HCT116 (cell line): ENCODE data around the gene SEBOX. TPM values are rescaled to one million over a fixed set of nuclear protein-coding genes. Genes with fewer than 3 reads are reported as not detected.

Experiments used
- ATAC-seq: fragments of 200-7000 bp; cut with Tn5 transposase; 2 replicates; pipeline ENCODE4 v1.9.1; 2020; ENCODE audit warnings: mild to moderate bottlenecking, moderate library complexity
- BruUV-seq: library from RNA; stranded (reverse); fragments of 400-500 nt; replicated peaks from 2 replicates; lab custom pipeline; 2021; lab: Mats Ljungman, UMichigan
- CTCF ChIA-PET: fragments of 300-600 bp; sonication (Branson Sonifier 250); formaldehyde crosslinking; loops from one replicate; lab custom pipeline; 2021; ENCODE audit warnings: antibody characterized with exemption; lab: Charles Lee
- POLR2A ChIA-PET: fragments of 300-600, 350-600 bp; sonication (Branson Sonifier 250); formaldehyde crosslinking; loops from one replicate; lab custom pipeline; 2021; ENCODE audit warnings: antibody characterized with exemption; lab: Charles Lee
- RAD21 ChIA-PET, 2 experiments: fragments of 300-600 bp; sonication (Branson Sonifier 250); formaldehyde crosslinking; loops; one replicate each; lab custom pipeline; 2023; ENCODE audit warnings: low total read pairs in 2 of 2; ENCODE audit not compliant: uncharacterized antibody in 2 of 2, unreplicated experiment in 2 of 2, low non-redundant PET in 1 of 2; lab: Charles Lee
- DNase-seq: peaks from one replicate; pipeline ENCODE4 v3.0.0-alpha.2; 2010; ENCODE audit warnings: low read depth, low spot score
- H2AFZ ChIP-seq: fragments of 200-600 bp; shearing (Covaris generic), sonication (generic); 2 replicates; pipeline ENCODE4 v1.6.1; 2017; ENCODE audit warnings: low read depth, mixed run types, mixed read lengths, antibody characterized with exemption, low read length; ENCODE audit not compliant: poor library complexity, severe bottlenecking
- H3K27ac ChIP-seq: 2 replicates; pipeline ENCODE4 v1.5.1; 2012; ENCODE audit warnings: low read depth, low read length
- H3K27me3 ChIP-seq: fragments of 200-600 bp; sonication (generic); 2 replicates; pipeline ENCODE4 v1.6.1; 2016; ENCODE audit warnings: mixed run types, low read length, mixed read lengths; ENCODE audit not compliant: insufficient read depth
- H3K36me3 ChIP-seq, 2 experiments: fragments of 200-500 bp in 1 of 2; fragments of 200-600 bp in 1 of 2; sonication (Bioruptor generic) in 1 of 2; sonication (generic) in 1 of 2; 2 replicates each; pipeline versions ENCODE4 v1.5.1 to v1.6.1; 2014 to 2016; ENCODE audit warnings: low read length in 2 of 2, inconsistent platforms in 1 of 2, mixed read lengths in 1 of 2, mixed run types in 1 of 2; ENCODE audit not compliant: insufficient read depth in 2 of 2, control insufficient read depth in 1 of 2
- H3K4me1 ChIP-seq, 2 experiments: fragments of 200-600 bp in 1 of 2; sonication (generic) in 1 of 2; 2 replicates each; pipeline versions ENCODE4 v1.5.1 to v1.6.1; 2012 to 2017; ENCODE audit warnings: low read length in 2 of 2, inconsistent platforms in 1 of 2, mild to moderate bottlenecking in 1 of 2, mixed read lengths in 1 of 2, mixed run types in 1 of 2, moderate library complexity in 1 of 2; ENCODE audit not compliant: insufficient read depth in 2 of 2, control insufficient read depth in 1 of 2
- H3K4me2 ChIP-seq: fragments of 200-600 bp; sonication (generic); 2 replicates; pipeline ENCODE4 v1.6.1; 2017; ENCODE audit warnings: mixed run types, low read length, mixed read lengths
- H3K4me3 ChIP-seq, 2 experiments: fragments of 200-600 bp in 1 of 2; sonication (generic) in 1 of 2; replicated peaks in 1 of 2; 2 replicates each; pipeline ENCODE4 v1.5.1; 2011 to 2016; ENCODE audit warnings: low read length in 2 of 2, control low read depth in 1 of 2, low read depth in 1 of 2, mild to moderate bottlenecking in 1 of 2, mixed read lengths in 1 of 2, mixed run types in 1 of 2
- H3K79me2 ChIP-seq: fragments of 200-600 bp; sonication (generic); 2 replicates; pipeline ENCODE4 v1.6.1; 2017; ENCODE audit warnings: mild to moderate bottlenecking, mixed run types, low read length, moderate library complexity, mixed read lengths; ENCODE audit not compliant: insufficient read depth
- H3K9ac ChIP-seq: fragments of 200-600 bp; sonication (generic); 2 replicates; pipeline ENCODE4 v1.6.1; 2016; ENCODE audit warnings: low read length, mixed read lengths
- H3K9me2 ChIP-seq: fragments of 200-600 bp; sonication (generic), shearing (Covaris generic); 2 replicates; pipeline ENCODE4 v1.6.1; 2017; ENCODE audit warnings: mixed run types, mild to moderate bottlenecking, moderate library complexity; ENCODE audit not compliant: insufficient read depth
- H3K9me3 ChIP-seq, 2 experiments: fragments of 200-500 bp in 1 of 2; fragments of 200-600 bp in 1 of 2; sonication (Bioruptor generic) in 1 of 2; sonication (generic) in 1 of 2; 2 replicates each; pipeline ENCODE4 v1.6.1; 2014 to 2017; ENCODE audit warnings: low read length in 2 of 2, mixed read lengths in 2 of 2, inconsistent platforms in 1 of 2, low read depth in 1 of 2, mild to moderate bottlenecking in 1 of 2, mixed run types in 1 of 2, moderate library complexity in 1 of 2; ENCODE audit not compliant: control insufficient read depth in 1 of 2, insufficient read depth in 1 of 2
- H4K20me1 ChIP-seq: fragments of 200-600 bp; sonication (generic), shearing (Covaris generic); 2 replicates; pipeline ENCODE4 v1.6.1; 2017; ENCODE audit warnings: mixed run types, mild to moderate bottlenecking, moderate library complexity; ENCODE audit not compliant: insufficient read depth
- CBX3 ChIP-seq: IDR thresholded peaks from 2 replicates; pipeline ENCODE4 v1.6.1; 2012; ENCODE audit warnings: low read depth
- CEBPB ChIP-seq: IDR thresholded peaks from 2 replicates; pipeline ENCODE4 v1.6.1; 2012; ENCODE audit warnings: low read depth
- CTCF ChIP-seq, 3 experiments: fragments of 200-600 bp in 1 of 3; sonication (generic) in 1 of 3; IDR thresholded peaks in 2 of 3; conservative IDR thresholded peaks in 1 of 3; 2 replicates each; pipeline ENCODE4 v1.5.1; 2012 to 2017; ENCODE audit warnings: low read depth in 2 of 3, low read length in 2 of 3, antibody characterized with exemption in 1 of 3, borderline replicate concordance in 1 of 3, control low read depth in 1 of 3, mild to moderate bottlenecking in 1 of 3, mixed read lengths in 1 of 3, mixed run types in 1 of 3, moderate library complexity in 1 of 3; ENCODE audit not compliant: insufficient read depth in 1 of 3
- EGR1 ChIP-seq: IDR thresholded peaks from 2 replicates; pipeline ENCODE4 v1.6.1; 2012; ENCODE audit warnings: low read depth
- ELF1 ChIP-seq: IDR thresholded peaks from 2 replicates; pipeline ENCODE4 v1.6.1; 2012; ENCODE audit warnings: low read depth, borderline replicate concordance
- EZH2 ChIP-seq: fragments of 200-600 bp; sonication (generic); IDR thresholded peaks from 2 replicates; pipeline ENCODE4 v1.6.1; 2017; ENCODE audit warnings: antibody characterized with exemption, mixed run types
- EZH2phosphoT487 ChIP-seq: fragments of 200-600 bp; IDR thresholded peaks from 2 replicates; pipeline ENCODE4 v1.6.1; 2018; ENCODE audit warnings: antibody characterized with exemption, borderline replicate concordance
- FOSL1 ChIP-seq: IDR thresholded peaks from 2 replicates; pipeline ENCODE4 v1.6.1; 2012; ENCODE audit warnings: low read depth
- JUND ChIP-seq: IDR thresholded peaks from 2 replicates; pipeline ENCODE4 v1.6.1; 2012
- POLR2AphosphoS5 ChIP-seq: IDR thresholded peaks from 2 replicates; pipeline ENCODE4 v1.6.1; 2011; ENCODE audit warnings: mild to moderate bottlenecking, low read depth, low read length, moderate library complexity
- RAD21 ChIP-seq: IDR thresholded peaks from 2 replicates; pipeline ENCODE4 v1.6.1; 2012; ENCODE audit warnings: low read depth, mild to moderate bottlenecking
- SIN3A ChIP-seq: IDR thresholded peaks from 2 replicates; pipeline ENCODE4 v1.6.1; 2012; ENCODE audit warnings: low read depth
- SP1 ChIP-seq: IDR thresholded peaks from 2 replicates; pipeline ENCODE4 v1.6.1; 2012; ENCODE audit warnings: low read depth
- SRF ChIP-seq: IDR thresholded peaks from 2 replicates; pipeline ENCODE4 v1.6.1; 2012; ENCODE audit warnings: low read depth
- TCF7L2 ChIP-seq: IDR thresholded peaks from 2 replicates; pipeline ENCODE4 v1.7.0; 2011; ENCODE audit warnings: borderline replicate concordance, inconsistent platforms; ENCODE audit not compliant: insufficient read depth, insufficient read length; ENCODE audit errors: extremely low read depth
- YY1 ChIP-seq: IDR thresholded peaks from 2 replicates; pipeline ENCODE4 v1.6.1; 2011; ENCODE audit warnings: low read length, low read depth, moderate library complexity, mild to moderate bottlenecking; ENCODE audit not compliant: insufficient replicate concordance; ENCODE audit errors: extremely low read depth
- ZNF274 ChIP-seq: fragments of 200-500 bp; sonication (Bioruptor generic); IDR thresholded peaks from 2 replicates; pipeline ENCODE4 v1.6.1; 2014; ENCODE audit warnings: mild to moderate bottlenecking, low read depth, low read length, inconsistent platforms
- intact Hi-C: fragments of 100-400 bp; cut with micrococcal nuclease; formaldehyde crosslinking; loops from 2 replicates; pipeline ENCODE4 v1.10.0; 2022
- total RNA-seq: library from RNA; stranded (reverse); gene quantifications from one replicate; pipeline ENCODE4 v1.2.1, GENCODE V29; 2021; ENCODE audit not compliant: unreplicated experiment
- TF ChIP-seq, protein P1 (sequence below): IDR thresholded peaks from 2 replicates; pipeline ENCODE4 v1.6.1; 2011; ENCODE audit warnings: mild to moderate bottlenecking, low read length, moderate library complexity; ENCODE audit not compliant: insufficient replicate concordance; ENCODE audit errors: extremely low read depth
- TF ChIP-seq, protein P2 (sequence below): IDR thresholded peaks from 2 replicates; pipeline ENCODE4 v1.6.1; 2012; ENCODE audit warnings: low read depth
- TF ChIP-seq, protein P3 (sequence below): IDR thresholded peaks from 2 replicates; pipeline ENCODE4 v1.6.1; 2012

The SEBOX gene
- total RNA-seq, 1 experiment from 2014 or later, result not detected

- DNase-seq (no peak), ATAC-seq (no peak)
- Histone ChIP-seq H3K27ac (no peak overlapping the region), H4K20me1 (no peaks in the 10 kb centered on the region), H3K36me3 (peaks cover 13 to 26% of the 10 kb centered on the region in 2 experiments; a peak in 3 of 4 replicates), H3K9me2 (no peaks in the 10 kb centered on the region), H3K4me2 (no peak overlapping the region), H3K4me3 (no peak overlapping the region), H3K4me1 (peaks cover 5 to 9% of the 10 kb centered on the region in 2 experiments), H3K27me3 (no peaks in the 10 kb centered on the region), H3K9ac (no peak overlapping the region), H2AFZ (no peak overlapping the region), H3K9me3 (no peaks in the 10 kb centered on the region), H3K79me2 (peaks cover 9% of the 10 kb centered on the region)
- BruUV-seq, result no TSS peak
- ChIA-PET RAD21 (no interaction called here), POLR2A (no interaction called here), CTCF (no interaction called here)
- TF ChIP-seq FOSL1, result no peak
- no peak for TF ChIP-seq CTCF (IDR thresholded peaks at IDR 0.05 in 2 of 3, conservative IDR thresholded peaks at IDR 0.05 in 1 of 3; ENCODE audit: borderline replicate concordance in 1 of 3, insufficient read depth in 1 of 3, low read depth in 2 of 3, low read length in 2 of 3)
- TF ChIP-seq ZNF274, result no peak
- no peak for TF ChIP-seq SRF
- no peak for TF ChIP-seq YY1
- TF ChIP-seq ELF1, result no peak
- TF ChIP-seq RAD21, result no peak
- TF ChIP-seq EZH2, result no peak
- TF ChIP-seq, protein P1, sequence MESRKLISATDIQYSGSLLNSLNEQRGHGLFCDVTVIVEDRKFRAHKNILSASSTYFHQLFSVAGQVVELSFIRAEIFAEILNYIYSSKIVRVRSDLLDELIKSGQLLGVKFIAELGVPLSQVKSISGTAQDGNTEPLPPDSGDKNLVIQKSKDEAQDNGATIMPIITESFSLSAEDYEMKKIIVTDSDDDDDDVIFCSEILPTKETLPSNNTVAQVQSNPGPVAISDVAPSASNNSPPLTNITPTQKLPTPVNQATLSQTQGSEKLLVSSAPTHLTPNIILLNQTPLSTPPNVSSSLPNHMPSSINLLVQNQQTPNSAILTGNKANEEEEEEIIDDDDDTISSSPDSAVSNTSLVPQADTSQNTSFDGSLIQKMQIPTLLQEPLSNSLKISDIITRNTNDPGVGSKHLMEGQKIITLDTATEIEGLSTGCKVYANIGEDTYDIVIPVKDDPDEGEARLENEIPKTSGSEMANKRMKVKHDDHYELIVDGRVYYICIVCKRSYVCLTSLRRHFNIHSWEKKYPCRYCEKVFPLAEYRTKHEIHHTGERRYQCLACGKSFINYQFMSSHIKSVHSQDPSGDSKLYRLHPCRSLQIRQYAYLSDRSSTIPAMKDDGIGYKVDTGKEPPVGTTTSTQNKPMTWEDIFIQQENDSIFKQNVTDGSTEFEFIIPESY, result no peak
- TF ChIP-seq, protein P2, sequence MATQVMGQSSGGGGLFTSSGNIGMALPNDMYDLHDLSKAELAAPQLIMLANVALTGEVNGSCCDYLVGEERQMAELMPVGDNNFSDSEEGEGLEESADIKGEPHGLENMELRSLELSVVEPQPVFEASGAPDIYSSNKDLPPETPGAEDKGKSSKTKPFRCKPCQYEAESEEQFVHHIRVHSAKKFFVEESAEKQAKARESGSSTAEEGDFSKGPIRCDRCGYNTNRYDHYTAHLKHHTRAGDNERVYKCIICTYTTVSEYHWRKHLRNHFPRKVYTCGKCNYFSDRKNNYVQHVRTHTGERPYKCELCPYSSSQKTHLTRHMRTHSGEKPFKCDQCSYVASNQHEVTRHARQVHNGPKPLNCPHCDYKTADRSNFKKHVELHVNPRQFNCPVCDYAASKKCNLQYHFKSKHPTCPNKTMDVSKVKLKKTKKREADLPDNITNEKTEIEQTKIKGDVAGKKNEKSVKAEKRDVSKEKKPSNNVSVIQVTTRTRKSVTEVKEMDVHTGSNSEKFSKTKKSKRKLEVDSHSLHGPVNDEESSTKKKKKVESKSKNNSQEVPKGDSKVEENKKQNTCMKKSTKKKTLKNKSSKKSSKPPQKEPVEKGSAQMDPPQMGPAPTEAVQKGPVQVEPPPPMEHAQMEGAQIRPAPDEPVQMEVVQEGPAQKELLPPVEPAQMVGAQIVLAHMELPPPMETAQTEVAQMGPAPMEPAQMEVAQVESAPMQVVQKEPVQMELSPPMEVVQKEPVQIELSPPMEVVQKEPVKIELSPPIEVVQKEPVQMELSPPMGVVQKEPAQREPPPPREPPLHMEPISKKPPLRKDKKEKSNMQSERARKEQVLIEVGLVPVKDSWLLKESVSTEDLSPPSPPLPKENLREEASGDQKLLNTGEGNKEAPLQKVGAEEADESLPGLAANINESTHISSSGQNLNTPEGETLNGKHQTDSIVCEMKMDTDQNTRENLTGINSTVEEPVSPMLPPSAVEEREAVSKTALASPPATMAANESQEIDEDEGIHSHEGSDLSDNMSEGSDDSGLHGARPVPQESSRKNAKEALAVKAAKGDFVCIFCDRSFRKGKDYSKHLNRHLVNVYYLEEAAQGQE, result no peak
- TF ChIP-seq EZH2phosphoT487, result no peak
- TF ChIP-seq SIN3A, result no peak
- no peak for TF ChIP-seq TCF7L2
- no peak for TF ChIP-seq EGR1
- no peak for TF ChIP-seq POLR2AphosphoS5
- TF ChIP-seq, protein P3, sequence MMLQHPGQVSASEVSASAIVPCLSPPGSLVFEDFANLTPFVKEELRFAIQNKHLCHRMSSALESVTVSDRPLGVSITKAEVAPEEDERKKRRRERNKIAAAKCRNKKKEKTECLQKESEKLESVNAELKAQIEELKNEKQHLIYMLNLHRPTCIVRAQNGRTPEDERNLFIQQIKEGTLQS, result no peak
- no peak for TF ChIP-seq JUND
- TF ChIP-seq SP1, result no peak
- no peak for TF ChIP-seq CEBPB
- no peak for TF ChIP-seq CBX3
- intact Hi-C loops, result no loop called here
Measured at GRCh38 chr17:28330671-28331070, 34.3 kb downstream of the SEBOX start.
